KMS-11 (cell line): ENCODE measurements around the gene CREB3L2.
"Not testable (repeated sequence)": the region's sequence is repeated elsewhere in the genome, so short reads cannot be mapped to it uniquely, and the experiment has no call there.

Source experiments
- H2AFZ ChIP-seq: fragments of 200-600 bp; sonication (generic); 2 replicates; pipeline ENCODE4 v1.6.1; 2016; ENCODE audit warnings: antibody characterized with exemption, mixed run types, low read depth
- H3K27ac ChIP-seq: fragments of 200-600 bp; sonication (generic); 2 replicates; pipeline ENCODE4 v1.6.1; 2016; ENCODE audit warnings: mild to moderate bottlenecking, mixed run types
- H3K27me3 ChIP-seq: fragments of 200-600 bp; sonication (generic); 2 replicates; pipeline ENCODE4 v1.6.1; 2017; ENCODE audit warnings: mild to moderate bottlenecking, low read depth, mixed run types, moderate library complexity; ENCODE audit not compliant: insufficient read depth
- H3K36me3 ChIP-seq: fragments of 200-600 bp; sonication (generic); 2 replicates; pipeline ENCODE4 v1.6.1; 2017; ENCODE audit warnings: mild to moderate bottlenecking, mixed run types; ENCODE audit not compliant: insufficient read depth
- H3K4me1 ChIP-seq: fragments of 200-600 bp; sonication (generic); 2 replicates; pipeline ENCODE4 v1.6.1; 2016; ENCODE audit warnings: mild to moderate bottlenecking, low read depth, mixed run types; ENCODE audit not compliant: poor library complexity, severe bottlenecking
- H3K4me2 ChIP-seq: fragments of 200-600 bp; sonication (generic); 2 replicates; pipeline ENCODE4 v1.7.0; 2016; ENCODE audit warnings: mild to moderate bottlenecking, mixed run types
- H3K4me3 ChIP-seq: fragments of 200-600 bp; sonication (generic); IDR thresholded peaks from 2 replicates; pipeline ENCODE4 v1.6.1; 2017; ENCODE audit warnings: low read depth, low read length, mixed read lengths; ENCODE audit not compliant: insufficient read depth
- H3K79me2 ChIP-seq: fragments of 200-600 bp; sonication (generic); 2 replicates; pipeline ENCODE4 v1.6.1; 2016; ENCODE audit warnings: low read depth, mixed run types; ENCODE audit not compliant: insufficient read depth
- H3K9ac ChIP-seq: fragments of 200-600 bp; sonication (generic); 2 replicates; pipeline ENCODE4 v1.6.1; 2016; ENCODE audit warnings: mild to moderate bottlenecking, mixed run types
- H4K20me1 ChIP-seq: fragments of 200-600 bp; sonication (generic); 2 replicates; pipeline ENCODE4 v1.6.1; 2016; ENCODE audit warnings: mild to moderate bottlenecking, mixed run types; ENCODE audit not compliant: insufficient read depth
- CTCF ChIP-seq: fragments of 200-600 bp; sonication (generic); conservative IDR thresholded peaks from 2 replicates; pipeline ENCODE4 v1.6.1; 2017; ENCODE audit warnings: low read depth, mild to moderate bottlenecking, antibody characterized with exemption, low read length, moderate library complexity, mixed read lengths

CREB3L2 gene

GRCh38 chr7:137928626-137929025, 73.3 kb downstream of the CREB3L2 start:
- Histone ChIP-seq H3K79me2 (peaks cover 4% of the 10 kb centered on the region; the same call in 1 of the 2 replicates), H3K9ac (no peak overlapping the region), H3K36me3 (no peaks in the 10 kb centered on the region), H3K27me3 (no peaks in the 10 kb centered on the region), H4K20me1 (no peaks in the 10 kb centered on the region), H3K4me2 (no peak overlapping the region), H2AFZ (no peak overlapping the region), H3K4me3 (no peak overlapping the region), H3K4me1 (no peaks in the 10 kb centered on the region), H3K27ac (no peak overlapping the region)
- TF ChIP-seq CTCF, result no peak

GRCh38 chr7:137927386-137927785, 74.5 kb downstream of the CREB3L2 start:
- Histone ChIP-seq H3K9ac (no peak overlapping the region), H4K20me1 (no peaks in the 10 kb centered on the region), H3K79me2 (peaks cover 4% of the 10 kb centered on the region; the same call in 1 of the 2 replicates), H3K4me2 (no peak overlapping the region), H3K36me3 (no peaks in the 10 kb centered on the region), H2AFZ (no peak overlapping the region), H3K4me1 (no peaks in the 10 kb centered on the region), H3K27ac (no peak overlapping the region), H3K4me3 (no peak overlapping the region), H3K27me3 (no peaks in the 10 kb centered on the region)
- no peak for TF ChIP-seq CTCF

GRCh38 chr7:137926206-137926605, 75.7 kb downstream of the CREB3L2 start:
- not testable (repeated sequence) for H2AFZ ChIP-seq, H3K27ac ChIP-seq, H3K36me3 ChIP-seq, H3K9ac ChIP-seq, H3K79me2 ChIP-seq, H3K27me3 ChIP-seq, H3K4me1 ChIP-seq, H3K4me3 ChIP-seq, H3K4me2 ChIP-seq, H4K20me1 ChIP-seq

- TF ChIP-seq CTCF, result no peak
Observed at GRCh38 chr7:137925754-137926153, 76.1 kb downstream of the CREB3L2 start.

GRCh38 chr7:137925091-137925490, 76.8 kb downstream of the CREB3L2 start:
- TF ChIP-seq CTCF, result no peak
- no peak overlapping the region for H3K27ac ChIP-seq
- H3K4me1 ChIP-seq, result no peaks in the 10 kb centered on the region
- no peaks in the 10 kb centered on the region for H3K27me3 ChIP-seq
- H3K36me3 ChIP-seq, result no peaks in the 10 kb centered on the region
- no peak overlapping the region for H2AFZ ChIP-seq
- no peak overlapping the region for H3K4me2 ChIP-seq
- H4K20me1 ChIP-seq, result no peaks in the 10 kb centered on the region
- no peak overlapping the region for H3K4me3 ChIP-seq
- H3K79me2 ChIP-seq, result peaks cover 8% of the 10 kb centered on the region; the same call in 1 of the 2 replicates
- no peak overlapping the region for H3K9ac ChIP-seq

More at GRCh38 chr7:137925754-137926153, 76.1 kb downstream of the CREB3L2 start:
- no peak overlapping the region for H3K27ac ChIP-seq
- no peak overlapping the region for H2AFZ ChIP-seq
- no peak overlapping the region for H3K9ac ChIP-seq
- H3K4me2 ChIP-seq, result no peak overlapping the region
- no peaks in the 10 kb centered on the region for H3K27me3 ChIP-seq
- peaks cover 4% of the 10 kb centered on the region; the same call in 1 of the 2 replicates for H3K79me2 ChIP-seq
- no peaks in the 10 kb centered on the region for H4K20me1 ChIP-seq
- H3K4me1 ChIP-seq, result no peaks in the 10 kb centered on the region
- no peaks in the 10 kb centered on the region for H3K36me3 ChIP-seq
- no peak overlapping the region for H3K4me3 ChIP-seq
